ENCODE measurements around the gene ALG10B.

DNA sequence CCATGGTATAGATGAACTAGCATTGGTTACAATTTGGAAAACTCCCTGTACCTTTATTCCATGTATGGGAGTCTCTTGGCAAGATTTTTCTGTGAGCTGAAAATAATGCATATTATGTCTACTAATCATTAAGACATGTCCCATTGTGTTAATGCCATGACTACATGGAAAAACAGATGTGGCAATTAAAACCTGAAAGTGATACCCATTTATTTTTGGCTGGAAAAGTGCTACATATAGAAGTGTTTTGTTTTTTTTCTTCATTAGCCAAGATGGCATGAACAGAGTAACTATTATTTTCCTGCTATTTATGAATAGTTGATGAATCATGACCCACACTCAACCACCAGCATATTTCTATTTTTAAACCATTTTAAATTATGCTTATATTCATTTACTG is 58.2 kb downstream of the ALG10B start:
- TF ChIP-seq EZH2 (IDR thresholded peaks at IDR 0.05) = no peak
- no peak for TF ChIP-seq POLR2AphosphoS5 (IDR thresholded peaks at IDR 0.05; ENCODE audit: borderline replicate concordance, low read depth, low read length)

Data from SK-N-MC (cell line).